ENCODE results near the gene DENND5B. TPM values are rescaled to one million over a fixed set of nuclear protein-coding genes. Genes with fewer than 3 reads are reported as not detected.
A peak's percentile ranks its signal among the peaks of the same experiment; 100 is the strongest.
"Not testable (repeated sequence)": the region's sequence is repeated elsewhere in the genome, so short reads cannot be mapped to it uniquely, and the experiment has no call there.

The DENND5B gene
- polyA plus RNA-seq, 3 donors from 2014 or later, result 0.53 to 0.70 TPM; not detected in 1

GRCh38 chr12:31377210-31377609, 213.7 kb downstream of the DENND5B start:
- H3K9me3 Mint-ChIP-seq; H3K27ac Mint-ChIP-seq; H3K4me3 Mint-ChIP-seq; DNase-seq; H3K4me1 Mint-ChIP-seq; H3K36me3 Mint-ChIP-seq; H3K27me3 Mint-ChIP-seq (ENCODE audit: low read depth in 3 of 3): not testable (repeated sequence)

- H3K27ac Mint-ChIP-seq; H3K4me1 Mint-ChIP-seq; H3K27me3 Mint-ChIP-seq (ENCODE audit: low read depth in 3 of 3); DNase-seq; H3K36me3 Mint-ChIP-seq; H3K4me3 Mint-ChIP-seq; H3K9me3 Mint-ChIP-seq: not testable (repeated sequence)
These were observed 215.5 kb downstream of the DENND5B start for GRCh38 chr12:31375422-31375821.

- peaks cover 2 to 12% (median 3%) of the 10 kb centered on the region in 3 donors for H3K27me3 Mint-ChIP-seq (ENCODE audit: low read depth in 3 of 3)
- H3K4me1 Mint-ChIP-seq, result no peaks in the 10 kb centered on the region
- no peak overlapping the region for H3K27ac Mint-ChIP-seq
- DNase-seq, result no peak
- H3K9me3 Mint-ChIP-seq, result no peaks in the 10 kb centered on the region
- H3K4me3 Mint-ChIP-seq, result no peak overlapping the region
- no peaks in the 10 kb centered on the region for H3K36me3 Mint-ChIP-seq
These were observed 219.7 kb downstream of the DENND5B start for GRCh38 chr12:31371256-31371620.

GRCh38 chr12:31370531-31371255, 220.2 kb downstream of the DENND5B start:
- DNase-seq, result no peak
- no peaks in the 10 kb centered on the region for H3K9me3 Mint-ChIP-seq
- peaks cover 2 to 12% (median 3%) of the 10 kb centered on the region in 3 donors for H3K27me3 Mint-ChIP-seq (ENCODE audit: low read depth in 3 of 3)
- H3K4me3 Mint-ChIP-seq, result no peak overlapping the region
- H3K36me3 Mint-ChIP-seq, result no peaks in the 10 kb centered on the region
- H3K4me1 Mint-ChIP-seq, result no peaks in the 10 kb centered on the region
- H3K27ac Mint-ChIP-seq, result peak overlapping the region in 1 of 6 donors; percentile 9

- no peaks in the 10 kb centered on the region for H3K4me1 Mint-ChIP-seq
- no peak for DNase-seq
- H3K4me3 Mint-ChIP-seq, result no peak overlapping the region
- H3K9me3 Mint-ChIP-seq, result no peaks in the 10 kb centered on the region
- H3K27ac Mint-ChIP-seq, result no peak overlapping the region
- H3K27me3 Mint-ChIP-seq (ENCODE audit: low read depth in 3 of 3), result peaks cover 2 to 14% (median 3%) of the 10 kb centered on the region in 3 donors
- H3K36me3 Mint-ChIP-seq, result no peaks in the 10 kb centered on the region
These were observed 221.0 kb downstream of the DENND5B start for GRCh38 chr12:31369712-31370521.

- peaks cover 2 to 3% of the 10 kb centered on the region in 2 donors for H3K4me1 Mint-ChIP-seq
- no peaks in the 10 kb centered on the region for H3K9me3 Mint-ChIP-seq
- no peak overlapping the region for H3K27ac Mint-ChIP-seq
- no peak for DNase-seq
- no peaks in the 10 kb centered on the region for H3K36me3 Mint-ChIP-seq
- H3K4me3 Mint-ChIP-seq, result no peak overlapping the region
- peaks cover 2 to 13% (median 4%) of the 10 kb centered on the region in 3 donors for H3K27me3 Mint-ChIP-seq (ENCODE audit: low read depth in 3 of 3)
These were observed 222.1 kb downstream of the DENND5B start for GRCh38 chr12:31368666-31369361.

- Mint-ChIP-seq H3K4me1 (peaks cover 23 to 24% of the 10 kb centered on the region in 2 donors), H3K9me3 (no peaks in the 10 kb centered on the region), H3K27me3 (ENCODE audit: low read depth in 3 of 3) (peaks cover 2 to 8% (median 6%) of the 10 kb centered on the region in 3 donors), H3K27ac (no peak overlapping the region), H3K36me3 (no peaks in the 10 kb centered on the region), H3K4me3 (no peak overlapping the region)
- DNase-seq, result no peak
These were observed 224.8 kb downstream of the DENND5B start for GRCh38 chr12:31366104-31366621.

- DNase-seq, result no peak
- H3K36me3 Mint-ChIP-seq, result no peaks in the 10 kb centered on the region
- peaks cover 2 to 6% (median 3%) of the 10 kb centered on the region in 3 donors for H3K27me3 Mint-ChIP-seq (ENCODE audit: low read depth in 3 of 3)
- H3K9me3 Mint-ChIP-seq, result no peaks in the 10 kb centered on the region
- H3K27ac Mint-ChIP-seq, result peak overlapping the region; percentile 85 to 96 (median 94)
- H3K4me3 Mint-ChIP-seq, result peak overlapping the region in 4 of 5 donors; percentile 76 to 88 (median 80)
- peaks cover 23 to 24% of the 10 kb centered on the region in 2 donors for H3K4me1 Mint-ChIP-seq
These were observed 227.1 kb downstream of the DENND5B start for GRCh38 chr12:31363831-31364230.

- Mint-ChIP-seq H3K9me3 (no peaks in the 10 kb centered on the region), H3K4me3 (peak overlapping the region; percentile 75 to 88 (median 77)), H3K27me3 (ENCODE audit: low read depth in 3 of 3) (peaks cover 2 to 4% (median 2%) of the 10 kb centered on the region in 3 donors), H3K36me3 (no peaks in the 10 kb centered on the region), H3K4me1 (peaks cover 23 to 24% of the 10 kb centered on the region in 2 donors), H3K27ac (peak overlapping the region; percentile 85 to 96 (median 94))
- no peak for DNase-seq
These were observed 227.5 kb downstream of the DENND5B start for GRCh38 chr12:31363416-31363809.

- Mint-ChIP-seq H3K36me3 (no peaks in the 10 kb centered on the region), H3K9me3 (no peaks in the 10 kb centered on the region), H3K27ac (peak overlapping the region; percentile 85 to 96 (median 94)), H3K4me3 (peak overlapping the region; percentile 75 to 88 (median 77)), H3K27me3 (ENCODE audit: low read depth in 3 of 3) (peaks cover 2 to 4% (median 2%) of the 10 kb centered on the region in 3 donors), H3K4me1 (peaks cover 23 to 24% of the 10 kb centered on the region in 2 donors)
- peak; percentile 52 to 67 (median 59) for DNase-seq
These were observed 228.0 kb downstream of the DENND5B start for GRCh38 chr12:31362759-31363415.

- peak in 1 of 3 donors; percentile 39 for DNase-seq
- H3K9me3 Mint-ChIP-seq, result no peaks in the 10 kb centered on the region
- H3K27me3 Mint-ChIP-seq (ENCODE audit: low read depth in 3 of 3), result peaks cover 2 to 4% (median 2%) of the 10 kb centered on the region in 3 donors
- H3K4me1 Mint-ChIP-seq, result peaks cover 23 to 24% of the 10 kb centered on the region in 2 donors
- H3K36me3 Mint-ChIP-seq, result no peaks in the 10 kb centered on the region
- H3K27ac Mint-ChIP-seq, result peak overlapping the region; percentile 85 to 96 (median 94)
- H3K4me3 Mint-ChIP-seq, result peak overlapping the region; percentile 75 to 88 (median 77)
These were observed 228.7 kb downstream of the DENND5B start for GRCh38 chr12:31362115-31362758.

GRCh38 chr12:31361730-31362114, 229.2 kb downstream of the DENND5B start:
- Mint-ChIP-seq H3K36me3 (no peaks in the 10 kb centered on the region), H3K27ac (peak overlapping the region; percentile 85 to 96 (median 94))
- no peak for DNase-seq

GRCh38 chr12:31355747-31356107, 235.2 kb downstream of the DENND5B start:
- no peak overlapping the region for H3K27ac Mint-ChIP-seq
- H3K4me1 Mint-ChIP-seq, result no peaks in the 10 kb centered on the region
- no peak for DNase-seq
- H3K27me3 Mint-ChIP-seq (ENCODE audit: low read depth in 3 of 3), result peaks cover 0 to 2% (median 1%) of the 10 kb centered on the region in 3 donors
- H3K9me3 Mint-ChIP-seq, result no peaks in the 10 kb centered on the region
- no peaks in the 10 kb centered on the region for H3K36me3 Mint-ChIP-seq
- H3K4me3 Mint-ChIP-seq, result no peak overlapping the region

More at GRCh38 chr12:31361730-31362114, 229.2 kb downstream of the DENND5B start:
- no peaks in the 10 kb centered on the region for H3K9me3 Mint-ChIP-seq
- H3K4me3 Mint-ChIP-seq, result peak overlapping the region; percentile 75 to 88 (median 77)
- peaks cover 23 to 24% of the 10 kb centered on the region in 2 donors for H3K4me1 Mint-ChIP-seq
- H3K27me3 Mint-ChIP-seq (ENCODE audit: low read depth in 3 of 3), result peaks cover 0 to 4% (median 2%) of the 10 kb centered on the region in 3 donors

All from immature natural killer cell (primary cell).